Measurements from ENCODE around the gene CTSC. TPM values are rescaled to one million over a fixed set of nuclear protein-coding genes. Genes with fewer than 3 reads are reported as not detected.

CTSC gene
- total and polyA plus RNA-seq, 9 donors = 20.3 to 257 (median 29.2) TPM

- intact Hi-C loops (cut with DNase I) = no loop called here
- TF ChIP-seq CTCF (IDR thresholded peaks at IDR 0.05) = no peak
- TF ChIP-seq EP300 (IDR thresholded peaks at IDR 0.05) = no peak
- no peak for TF ChIP-seq POLR2A (IDR thresholded peaks at IDR 0.05)
- no peak overlapping the region for H3K4me3 ChIP-seq
- H3K4me1 ChIP-seq (ENCODE audit: insufficient read depth) = no peaks in the 10 kb centered on the region
- DNase-seq = no peak
- H3K27me3 ChIP-seq = no peaks in the 10 kb centered on the region
- no peak overlapping the region for H3K27ac ChIP-seq
- no peaks in the 10 kb centered on the region for H3K9me3 ChIP-seq
- H3K36me3 ChIP-seq = no peaks in the 10 kb centered on the region
Observed at GRCh38 chr11:88259431-88259830, 78.1 kb downstream of the CTSC start.

GRCh38 chr11:88252208-88252607 lies 85.3 kb downstream of the CTSC start:
- TF ChIP-seq CTCF (IDR thresholded peaks at IDR 0.05) = no peak
- TF ChIP-seq EP300 (IDR thresholded peaks at IDR 0.05) = no peak
- no peak for TF ChIP-seq POLR2A (IDR thresholded peaks at IDR 0.05)
- H3K4me3 ChIP-seq = no peak overlapping the region
- H3K27ac ChIP-seq = no peak overlapping the region
- no peak for DNase-seq
- intact Hi-C loops (cut with DNase I) = no loop called here
- H3K36me3 ChIP-seq = no peaks in the 10 kb centered on the region
- H3K9me3 ChIP-seq = no peaks in the 10 kb centered on the region
- H3K27me3 ChIP-seq = no peaks in the 10 kb centered on the region
- no peaks in the 10 kb centered on the region for H3K4me1 ChIP-seq (ENCODE audit: insufficient read depth)

GRCh38 chr11:88250566-88251242 lies 86.8 kb downstream of the CTSC start:
- DNase-seq = no peak
- 10 to 32% (median 24%) methylated on average over 3 of the region's 3 CpGs for WGBS, 3 donors
- Histone ChIP-seq H3K4me3 (no peak overlapping the region), H3K9me3 (no peaks in the 10 kb centered on the region), H3K4me1 (ENCODE audit: insufficient read depth) (no peaks in the 10 kb centered on the region), H3K27ac (no peak overlapping the region), H3K36me3 (no peaks in the 10 kb centered on the region), H3K27me3 (no peaks in the 10 kb centered on the region)
- no peak for TF ChIP-seq CTCF (IDR thresholded peaks at IDR 0.05)
- TF ChIP-seq POLR2A (IDR thresholded peaks at IDR 0.05) = no peak
- no peak for TF ChIP-seq EP300 (IDR thresholded peaks at IDR 0.05)
- intact Hi-C loops (cut with DNase I) = no loop called here

- Histone ChIP-seq H3K4me1 (ENCODE audit: insufficient read depth) (no peaks in the 10 kb centered on the region), H3K27ac (no peak overlapping the region), H3K4me3 (no peak overlapping the region), H3K27me3 (no peaks in the 10 kb centered on the region), H3K36me3 (no peaks in the 10 kb centered on the region), H3K9me3 (no peaks in the 10 kb centered on the region)
- intact Hi-C loops (cut with DNase I) = no loop called here
- no peak for DNase-seq
- 89 to 90% (median 90%) methylated on average over 1 of the region's 1 CpG for WGBS, 3 donors
- no peak for TF ChIP-seq CTCF (IDR thresholded peaks at IDR 0.05)
- TF ChIP-seq POLR2A (IDR thresholded peaks at IDR 0.05) = no peak
- no peak for TF ChIP-seq EP300 (IDR thresholded peaks at IDR 0.05)
Observed at GRCh38 chr11:88249706-88250105, 87.8 kb downstream of the CTSC start.

Measured in ovary (tissue), 9 donors.